Heart left ventricle (tissue), 16 donors: ENCODE measurements around the gene CCDC194. TPM values are rescaled to one million over a fixed set of nuclear protein-coding genes. Genes with fewer than 3 reads are reported as not detected.
A peak's percentile ranks its signal among the peaks of the same experiment; 100 is the strongest.

Experiments used
- ATAC-seq, 4 donors: fragments of 200-7000 bp; cut with Tn5 transposase; one replicate each; pipeline ENCODE4 v1.9.1; 2020 to 2022; ENCODE audit warnings: moderate library complexity in 4 of 4, mild to moderate bottlenecking in 3 of 4, moderate number of reproducible peaks in 1 of 4
- DNase-seq, 5 donors: peaks; one replicate each; pipeline ENCODE4 v3.0.0-alpha.2; 2020
- H3K27ac ChIP-seq, 12 donors: fragments of 200-600 bp; sonication (generic) in 4 of 12; one replicate each; pipeline versions ENCODE4 v1.5.0 to v1.8.0; 2016 to 2022; ENCODE audit warnings: mild to moderate bottlenecking in 2 of 12
- H3K27me3 ChIP-seq, 9 donors: fragments of 200-600 bp; sonication (generic) in 2 of 9; one replicate each; pipeline versions ENCODE4 v1.5.1 to v1.8.0; 2016 to 2022; ENCODE audit warnings: mild to moderate bottlenecking in 3 of 9
- H3K36me3 ChIP-seq, 9 donors: fragments of 200-600 bp; sonication (generic) in 2 of 9; one replicate each; pipeline versions ENCODE4 v1.5.0 to v1.8.0; 2018 to 2022; ENCODE audit warnings: mild to moderate bottlenecking in 2 of 9
- H3K4me1 ChIP-seq, 12 donors: fragments of 200-600 bp; sonication (generic) in 4 of 12; one replicate each; pipeline versions ENCODE4 v1.5.0 to v1.8.0; 2016 to 2022; ENCODE audit warnings: mild to moderate bottlenecking in 3 of 12
- H3K4me3 ChIP-seq, 12 donors: fragments of 200-600 bp; sonication (generic) in 4 of 12; one replicate each; pipeline versions ENCODE4 v1.5.0 to v1.8.0; 2017 to 2022; ENCODE audit warnings: mild to moderate bottlenecking in 9 of 12, moderate library complexity in 4 of 12
- H3K9me3 ChIP-seq, 12 donors: fragments of 200-600 bp; sonication (generic) in 4 of 12; one replicate each; pipeline versions ENCODE4 v1.5.0 to v1.8.0; 2016 to 2022; ENCODE audit warnings: mild to moderate bottlenecking in 1 of 12
- POLR2A ChIP-seq, 2 donors: fragments of 450-650 bp; IDR thresholded peaks; one replicate each; pipeline ENCODE4 v1.6.1; 2017; ENCODE audit warnings: antibody characterized with exemption in 2 of 2, mild to moderate bottlenecking in 2 of 2, moderate library complexity in 2 of 2
- WGBS, 4 donors: extraction: QIAGEN DNeasy Blood & Tissue Kit in 2 of 4; methylation state at CpG; one replicate each; pipeline versions ENCODE4 v1.1.5 to v1.1.7; 2013 to 2018; 5-methylcytosine and 5-hydroxymethylcytosine counted together
- intact Hi-C, 10 donors: fragments of 100-400 bp; cut with DNase I; formaldehyde crosslinking; loops; one replicate each; pipeline versions ENCODE4 v1.11.1 to v1.14.2; 2022
- polyA plus RNA-seq, 2 donors: library from polyadenylated mRNA; stranded (reverse); fragments of 200-250 nt; gene quantifications; one replicate each; pipeline ENCODE4 v1.2.3, GENCODE V29; 2013
- total RNA-seq, 9 donors: library from RNA; depleted of rRNA in 2 of 9; stranded (reverse); fragments of >200 nt in 2 of 9; fragmentation: NEBNext Ultra II Directional in 3 of 9; extraction: Animal tissue kit (Norgen Biotek cat#: 25700) in 3 of 9; gene quantifications; one replicate each; pipeline versions ENCODE4 v1.1.0 to v1.2.4, GENCODE V29; 2016 to 2023
- TF ChIP-seq, protein P1 (sequence below), 12 donors: fragments of 200-600 bp; sonication (generic) in 4 of 12; IDR thresholded peaks; one replicate each; pipeline versions ENCODE4 v1.5.0 to v1.8.0; 2018 to 2022; ENCODE audit warnings: antibody characterized with exemption in 12 of 12, mild to moderate bottlenecking in 5 of 12
- donor health status: ischemic (EF 13 %, LVEDD 7.1; RV severe dilation, severe dysfunction).
- donor health status: healthy with polysubstance abuse.
- donor health status: DM: no; HTN: yes; CAD: no.
- donor health status: DM: no; HTN: no; CAD: no.
- donor health status: ischemic (EF 25% LVEDD 6.9; RV normal size, moderate dysfunction).
- donor health status: ischemic (EF 25% LVEDD 5.7; RV mildly dilated, moderate dysfunction).
- donor health status: healthy.
- donor health status: DM: yes; HTN: yes; CAD: no.
- donor health status: ischemic (EF 35%, LVEDD 5.7; RV mildly dilated, moderate dysfunction).
- donor health status: nonischemic (EF 11% LVEDD 7.7; RV severe dilation, severe dysfunction).
- donor health status: DM: yes; HTN: yes; CAD: no.
- donor health status: PGD.
- donor health status: ischemic (EF 29% LVEDD 5.4; RV normal size, mild dysfunction).
- donor health status: nonischemic (EF 23%, LVEDD 6.1; RV moderate dilation, normal function).

Gene CCDC194
- total and polyA plus RNA-seq, 11 donors, result 0.23 to 0.53 (median 0.37) TPM; not detected in 8

DNA sequence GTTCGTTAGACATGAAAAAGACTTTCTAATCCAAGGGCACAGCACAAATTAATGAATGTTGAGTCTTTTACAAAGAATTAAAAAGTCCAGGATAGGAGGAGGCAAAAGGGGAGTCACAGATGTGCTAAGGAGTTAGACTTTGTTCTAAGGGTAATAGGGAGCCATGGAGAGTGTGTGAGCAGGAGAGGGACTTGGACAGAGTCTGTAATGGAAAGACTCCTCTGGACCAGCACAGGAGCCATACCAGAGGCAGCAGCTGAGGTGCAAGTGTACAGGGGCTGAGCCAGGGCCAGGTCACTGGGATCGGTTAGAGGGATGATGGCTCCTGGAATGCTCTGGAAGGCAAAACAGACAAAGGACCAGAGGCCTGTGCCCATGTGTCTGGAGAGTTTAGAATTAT, 46.1 kb downstream of the CCDC194 start:
- Histone ChIP-seq H3K27ac (peak overlapping the region in 11 of 12 donors; percentile 25 to 84 (median 68)), H3K4me1 (peaks cover 0 to 54% (median 37%) of the 10 kb centered on the region in 12 donors), H3K9me3 (no peaks in the 10 kb centered on the region), H3K36me3 (peaks cover 0 to 4% (median 0%) of the 10 kb centered on the region in 9 donors), H3K27me3 (no peaks in the 10 kb centered on the region), H3K4me3 (no peak overlapping the region)
- WGBS, 4 donors, result 61 to 74% (median 70%) methylated on average over 2 of the region's 2 CpGs
- DNase-seq, result no peak
- no peak for TF ChIP-seq POLR2A (IDR thresholded peaks at IDR 0.05)
- TF ChIP-seq, protein P1, sequence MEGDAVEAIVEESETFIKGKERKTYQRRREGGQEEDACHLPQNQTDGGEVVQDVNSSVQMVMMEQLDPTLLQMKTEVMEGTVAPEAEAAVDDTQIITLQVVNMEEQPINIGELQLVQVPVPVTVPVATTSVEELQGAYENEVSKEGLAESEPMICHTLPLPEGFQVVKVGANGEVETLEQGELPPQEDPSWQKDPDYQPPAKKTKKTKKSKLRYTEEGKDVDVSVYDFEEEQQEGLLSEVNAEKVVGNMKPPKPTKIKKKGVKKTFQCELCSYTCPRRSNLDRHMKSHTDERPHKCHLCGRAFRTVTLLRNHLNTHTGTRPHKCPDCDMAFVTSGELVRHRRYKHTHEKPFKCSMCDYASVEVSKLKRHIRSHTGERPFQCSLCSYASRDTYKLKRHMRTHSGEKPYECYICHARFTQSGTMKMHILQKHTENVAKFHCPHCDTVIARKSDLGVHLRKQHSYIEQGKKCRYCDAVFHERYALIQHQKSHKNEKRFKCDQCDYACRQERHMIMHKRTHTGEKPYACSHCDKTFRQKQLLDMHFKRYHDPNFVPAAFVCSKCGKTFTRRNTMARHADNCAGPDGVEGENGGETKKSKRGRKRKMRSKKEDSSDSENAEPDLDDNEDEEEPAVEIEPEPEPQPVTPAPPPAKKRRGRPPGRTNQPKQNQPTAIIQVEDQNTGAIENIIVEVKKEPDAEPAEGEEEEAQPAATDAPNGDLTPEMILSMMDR (IDR thresholded peaks at IDR 0.05), result no peak
- no peak for ATAC-seq
- intact Hi-C loops, result loop anchor here in 9 of 10 donors (1.0 to 10.0 kb wide), 9 partner anchors 37 to 507 kb away; partner anchors contain the start of genes NXNL1 (in 3 of the 9) and RPL18A (in 1 of the 9)

DNA sequence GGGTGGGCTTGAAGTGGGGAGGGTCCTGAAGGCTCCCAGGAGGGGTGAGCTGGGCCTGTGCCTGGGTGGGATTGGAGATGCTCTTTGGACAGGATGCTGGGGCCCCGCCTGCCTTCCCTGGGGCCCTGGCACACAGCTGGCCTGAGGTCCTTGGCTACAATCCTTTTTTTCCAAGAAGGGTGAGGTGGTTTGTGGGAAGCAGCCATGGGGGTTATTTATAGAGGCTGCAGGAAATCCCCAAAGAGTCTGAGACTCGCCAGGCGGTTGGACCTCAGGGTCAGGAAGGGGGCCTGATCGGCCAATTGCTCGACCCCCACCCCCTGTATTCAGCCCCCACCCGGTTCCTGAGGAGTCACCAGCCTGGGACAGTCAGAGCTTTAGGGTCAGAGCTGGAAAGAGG, 46.6 kb downstream of the CCDC194 start:
- Histone ChIP-seq H3K27ac (peak overlapping the region; percentile 3 to 84 (median 66)), H3K27me3 (no peaks in the 10 kb centered on the region), H3K4me1 (peaks cover 0 to 49% (median 34%) of the 10 kb centered on the region in 12 donors), H3K9me3 (no peaks in the 10 kb centered on the region), H3K36me3 (peaks cover 0 to 4% (median 0%) of the 10 kb centered on the region in 9 donors), H3K4me3 (no peak overlapping the region)
- intact Hi-C loops, result loop anchor here in 9 of 10 donors (1.0 to 10.0 kb wide), 9 partner anchors 37 to 507 kb away; partner anchors contain the start of genes NXNL1 (in 3 of the 9) and RPL18A (in 1 of the 9)
- peak in 2 of 5 donors; percentile 54 to 59 for DNase-seq
- TF ChIP-seq POLR2A (IDR thresholded peaks at IDR 0.05), result no peak
- TF ChIP-seq, protein P1 (IDR thresholded peaks at IDR 0.05), result no peak
- ATAC-seq, result peak; percentile 21 to 73 (median 71)
- WGBS, 4 donors, result 7 to 15% (median 9%) methylated on average over 6 of the region's 6 CpGs

DNA sequence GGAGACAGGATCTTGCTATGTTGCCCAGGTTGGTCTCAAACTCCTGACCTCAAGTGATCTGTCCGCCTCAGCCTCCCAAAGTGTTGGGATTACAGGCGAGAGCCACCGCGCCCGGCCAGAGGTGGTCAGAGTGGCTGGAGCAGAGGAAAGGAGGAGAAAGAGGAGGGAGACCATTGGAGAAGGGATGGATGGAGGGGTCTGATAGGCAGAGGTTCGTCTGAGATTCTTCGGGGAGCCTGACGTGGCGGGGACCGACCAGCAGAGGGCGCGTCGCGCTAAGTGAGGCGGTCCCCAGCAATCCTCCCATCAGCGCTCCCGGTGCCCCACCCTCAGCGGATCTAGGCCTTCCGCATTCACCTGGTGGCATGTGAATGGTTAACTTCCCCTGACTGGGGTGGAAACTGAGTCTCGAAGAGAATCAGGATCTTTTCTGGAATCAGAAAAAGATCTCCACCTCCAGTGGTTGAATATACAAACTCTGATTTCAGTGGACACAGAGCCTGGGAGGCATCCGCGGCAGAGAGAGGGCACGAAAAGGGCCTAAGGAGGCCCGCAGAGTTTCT, 47.8 kb downstream of the CCDC194 start:
- peak; percentile 51 to 79 (median 72) for ATAC-seq
- H3K27ac ChIP-seq, result peak overlapping the region in 10 of 12 donors; percentile 23 to 84 (median 68)
- H3K4me1 ChIP-seq, result peaks cover 0 to 45% (median 30%) of the 10 kb centered on the region in 12 donors
- 12 to 17% (median 14%) methylated on average over 24 of the region's 24 CpGs for WGBS, 4 donors
- H3K27me3 ChIP-seq, result no peaks in the 10 kb centered on the region
- H3K36me3 ChIP-seq, result peaks cover 0 to 13% (median 5%) of the 10 kb centered on the region in 9 donors
- intact Hi-C loops, result loop anchor here in 9 of 10 donors (1.0 to 10.0 kb wide), 10 partner anchors 39 to 509 kb away; partner anchors contain the start of genes NXNL1 (in 3 of the 9) and RPL18A (in 1 of the 9)
- no peak overlapping the region for H3K4me3 ChIP-seq
- peak; percentile 70 to 88 (median 75) for DNase-seq
- H3K9me3 ChIP-seq, result no peaks in the 10 kb centered on the region
- no peak for TF ChIP-seq POLR2A (IDR thresholded peaks at IDR 0.05)
- TF ChIP-seq, protein P1 (IDR thresholded peaks at IDR 0.05), result peak; percentile 88 to 97 (median 96)

DNA sequence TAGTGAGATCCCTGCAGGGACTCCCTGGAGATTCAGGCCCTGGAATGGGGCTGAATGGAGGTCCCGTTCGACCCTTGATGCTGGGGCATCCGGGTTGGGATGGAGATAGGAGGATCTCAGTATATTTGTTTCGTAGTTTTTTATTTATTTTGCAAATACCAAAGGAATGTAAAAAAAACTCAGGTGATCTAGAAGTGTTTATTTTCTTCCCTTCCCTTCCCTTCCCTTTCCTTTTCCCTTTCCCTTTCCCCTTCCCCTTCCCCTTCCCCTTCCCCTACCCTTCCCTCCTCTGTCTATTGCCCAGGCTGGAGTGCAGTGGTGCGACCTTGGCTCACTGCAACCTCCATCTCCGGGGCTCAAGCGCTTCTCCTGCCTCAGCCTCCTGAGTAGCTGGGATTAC, 52.2 kb downstream of the CCDC194 start:
- Histone ChIP-seq H3K9me3 (no peaks in the 10 kb centered on the region), H3K27me3 (no peaks in the 10 kb centered on the region), H3K36me3 (peaks cover 0 to 22% (median 8%) of the 10 kb centered on the region in 9 donors), H3K27ac (no peak overlapping the region), H3K4me3 (no peak overlapping the region), H3K4me1 (peaks cover 0 to 24% (median 14%) of the 10 kb centered on the region in 12 donors)
- TF ChIP-seq, protein P1 (IDR thresholded peaks at IDR 0.05), result no peak
- no peak for TF ChIP-seq POLR2A (IDR thresholded peaks at IDR 0.05)
- ATAC-seq (no peak), DNase-seq (no peak)
- 79 to 87% (median 86%) methylated on average over 7 of the region's 7 CpGs for WGBS, 4 donors
- intact Hi-C loops, result loop anchor here in 3 of 10 donors (5.0 to 10.0 kb wide), 3 partner anchors 45 to 513 kb away; partner anchors contain the start of genes NXNL1 (in 1 of the 3) and RPL18A (in 1 of the 3)
